ENCODE data around the gene CHPF. TPM values are rescaled to one million over a fixed set of nuclear protein-coding genes. Genes with fewer than 3 reads are reported as not detected.

CHPF gene
- total and polyA plus RNA-seq, 10 of the 15 experiments (the other 5 are each of a cell fraction or from before 2014, with no cell fraction given), result 0.09 to 17.4 (median 8.3) TPM; not detected in 1

DNA sequence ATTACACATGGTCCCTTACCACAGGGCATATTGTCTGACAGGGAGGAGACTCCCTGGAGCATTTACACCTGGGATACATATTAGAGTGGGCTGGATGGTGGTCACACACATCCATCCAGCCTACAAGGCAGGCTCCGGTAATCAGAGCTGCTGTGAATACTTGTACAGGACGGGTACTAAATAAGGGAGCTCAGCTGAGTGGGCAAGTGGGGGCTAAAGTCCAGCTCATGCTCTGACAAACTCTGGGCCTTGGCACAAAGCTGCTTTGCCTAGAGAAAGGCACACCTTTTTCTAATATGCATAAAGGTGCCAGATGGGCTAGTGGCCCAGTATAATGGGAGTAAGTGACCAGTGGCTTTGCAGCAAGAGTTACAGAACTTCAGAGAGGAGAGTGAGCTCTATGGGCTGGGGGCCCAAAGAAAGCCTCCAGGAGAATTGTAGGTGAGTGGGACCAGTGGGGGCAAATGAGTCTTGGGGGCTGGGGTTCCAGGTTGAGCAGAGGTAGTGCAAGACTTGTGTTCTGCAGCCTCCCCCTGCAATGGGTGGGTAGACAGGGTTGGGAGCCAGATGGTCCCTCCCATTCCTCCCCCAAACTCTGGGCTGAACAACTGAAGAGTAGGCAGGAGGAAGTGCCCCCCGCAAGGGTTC is 1.8 kb upstream of the CHPF start:
- intact Hi-C loops (cut with micrococcal nuclease; ENCODE audit: unreplicated experiment), result no loop called here
- no peak for TF ChIP-seq NFYA (IDR thresholded peaks at IDR 0.05; ENCODE audit: borderline replicate concordance, low read depth, low read length)
- TF ChIP-seq DPF2 (IDR thresholded peaks at IDR 0.05), result no peak
- no peak for TF ChIP-seq CHD4 (IDR thresholded peaks at IDR 0.05)
- no peak for TF ChIP-seq CREB1 (IDR thresholded peaks at IDR 0.05; ENCODE audit: low read depth)
- no peak for TF ChIP-seq MEF2B (IDR thresholded peaks at IDR 0.05; ENCODE audit: partially characterized antibody, poor library complexity, severe bottlenecking)
- no peak for TF ChIP-seq TCF3 (IDR thresholded peaks at IDR 0.05; ENCODE audit: borderline replicate concordance, insufficient read depth, low read depth, low read length)
- no peak for TF ChIP-seq CEBPB (IDR thresholded peaks at IDR 0.05; ENCODE audit: borderline replicate concordance in 1 of 2, low read depth in 2 of 2, low read length in 2 of 2)
- no peak for TF ChIP-seq RELA (IDR thresholded peaks at IDR 0.05; ENCODE audit: borderline replicate concordance, partially characterized antibody)
- TF ChIP-seq POLR2AphosphoS5 (IDR thresholded peaks at IDR 0.05; ENCODE audit: low read length), result no peak
- TF ChIP-seq KAT2A (conservative IDR thresholded peaks at IDR 0.05; ENCODE audit: control insufficient read depth, low read depth, low read length), result no peak
- TF ChIP-seq, protein P1, sequence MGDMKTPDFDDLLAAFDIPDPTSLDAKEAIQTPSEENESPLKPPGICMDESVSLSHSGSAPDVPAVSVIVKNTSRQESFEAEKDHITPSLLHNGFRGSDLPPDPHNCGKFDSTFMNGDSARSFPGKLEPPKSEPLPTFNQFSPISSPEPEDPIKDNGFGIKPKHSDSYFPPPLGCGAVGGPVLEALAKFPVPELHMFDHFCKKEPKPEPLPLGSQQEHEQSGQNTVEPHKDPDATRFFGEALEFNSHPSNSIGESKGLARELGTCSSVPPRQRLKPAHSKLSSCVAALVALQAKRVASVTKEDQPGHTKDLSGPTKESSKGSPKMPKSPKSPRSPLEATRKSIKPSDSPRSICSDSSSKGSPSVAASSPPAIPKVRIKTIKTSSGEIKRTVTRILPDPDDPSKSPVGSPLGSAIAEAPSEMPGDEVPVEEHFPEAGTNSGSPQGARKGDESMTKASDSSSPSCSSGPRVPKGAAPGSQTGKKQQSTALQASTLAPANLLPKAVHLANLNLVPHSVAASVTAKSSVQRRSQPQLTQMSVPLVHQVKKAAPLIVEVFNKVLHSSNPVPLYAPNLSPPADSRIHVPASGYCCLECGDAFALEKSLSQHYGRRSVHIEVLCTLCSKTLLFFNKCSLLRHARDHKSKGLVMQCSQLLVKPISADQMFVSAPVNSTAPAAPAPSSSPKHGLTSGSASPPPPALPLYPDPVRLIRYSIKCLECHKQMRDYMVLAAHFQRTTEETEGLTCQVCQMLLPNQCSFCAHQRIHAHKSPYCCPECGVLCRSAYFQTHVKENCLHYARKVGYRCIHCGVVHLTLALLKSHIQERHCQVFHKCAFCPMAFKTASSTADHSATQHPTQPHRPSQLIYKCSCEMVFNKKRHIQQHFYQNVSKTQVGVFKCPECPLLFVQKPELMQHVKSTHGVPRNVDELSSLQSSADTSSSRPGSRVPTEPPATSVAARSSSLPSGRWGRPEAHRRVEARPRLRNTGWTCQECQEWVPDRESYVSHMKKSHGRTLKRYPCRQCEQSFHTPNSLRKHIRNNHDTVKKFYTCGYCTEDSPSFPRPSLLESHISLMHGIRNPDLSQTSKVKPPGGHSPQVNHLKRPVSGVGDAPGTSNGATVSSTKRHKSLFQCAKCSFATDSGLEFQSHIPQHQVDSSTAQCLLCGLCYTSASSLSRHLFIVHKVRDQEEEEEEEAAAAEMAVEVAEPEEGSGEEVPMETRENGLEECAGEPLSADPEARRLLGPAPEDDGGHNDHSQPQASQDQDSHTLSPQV (IDR thresholded peaks at IDR 0.05), result no peak
- no peak for TF ChIP-seq IKZF1 (conservative IDR thresholded peaks at IDR 0.05)
- TF ChIP-seq SIN3A (IDR thresholded peaks at IDR 0.05; ENCODE audit: low read depth, low read length), result no peak
- TF ChIP-seq CHD2 (IDR thresholded peaks at IDR 0.05; ENCODE audit: borderline replicate concordance, low read depth, low read length), result no peak
- no peak for TF ChIP-seq CBX5 (IDR thresholded peaks at IDR 0.05; ENCODE audit: low read depth)
- POLR2A ChIA-PET, result no interaction called here
- BruUV-seq (replicated peaks), result no TSS peak
- DNase-seq (ENCODE audit: low read depth, low spot score), result no peak
- Histone ChIP-seq H4K20me1 (ENCODE audit: control insufficient read depth, insufficient read depth) (no peaks in the 10 kb centered on the region; the same call in 1 of the 2 replicates), H3K9ac (ENCODE audit: control insufficient read depth, insufficient read depth, low read length) (no peak overlapping the region), H2AFZ (ENCODE audit: control insufficient read depth, low read depth, low read length) (no peak overlapping the region), H3K4me2 (ENCODE audit: control insufficient read depth, insufficient read depth) (no peak overlapping the region), H3K27ac (ENCODE audit: control insufficient read depth, insufficient read depth) (no peak overlapping the region), H3K4me3 (no peak overlapping the region), H3K79me2 (ENCODE audit: control insufficient read depth, insufficient read depth, low read length) (no peaks in the 10 kb centered on the region), H3K27me3 (replicated peaks in 1 of 2; ENCODE audit: control insufficient read depth in 2 of 2, insufficient read depth in 2 of 2, low read length in 1 of 2) (peaks cover 4 to 7% of the 10 kb centered on the region in 2 experiments), H3K36me3 (ENCODE audit: control insufficient read depth in 2 of 2, insufficient read depth in 2 of 2, low read length in 1 of 2) (no peaks in the 10 kb centered on the region), H3K9me3 (replicated peaks; ENCODE audit: control insufficient read depth, insufficient read depth, low read length) (no peaks in the 10 kb centered on the region), H3K4me1 (ENCODE audit: control insufficient read depth, insufficient read depth, low read length) (peaks cover 3% of the 10 kb centered on the region; the same call in 1 of the 2 replicates)
- CTCF ChIA-PET, result interaction anchor here (0.9 to 1.8 kb wide), 2 partner anchors 50 to 97 kb away, joined by 3 to 5 read pairs; a partner anchor contains a TSS
- SMC1A ChIA-PET (ENCODE audit: uncharacterized antibody, unreplicated experiment), result no interaction called here
- RAD21 ChIA-PET (ENCODE audit: unreplicated experiment), result interaction anchor here (1.9 kb wide), 1 partner anchor 139 kb away, joined by 5 read pairs; no protein-coding TSS in a partner anchor
- WGBS (ENCODE audit: insufficient coverage, insufficient replicate concordance, low lambda C conversion rate, missing lambda C conversion rate), result 38% methylated on average over 3 of the region's 3 CpGs
- in situ Hi-C loops (cut with MboI), result no loop called here
- ATAC-seq, result no peak
- FAIRE-seq, result no peak

Data from GM12878 (cell line).